Activated T-cell treated with anti-CD3 and anti-CD28 coated beads, Interleukin-2, amount 50 U/mL, for 72 hours (primary cell): ENCODE measurements around the gene CAMK1D. TPM values are rescaled to one million over a fixed set of nuclear protein-coding genes. Genes with fewer than 3 reads are reported as not detected.

Source experiments
- ATAC-seq, 2 donors: fragments of 150-1000 bp; cut with Tn5 transposase; replicated peaks in 1 of 2; 2 replicates each; pipeline ENCODE4 v1.10.0; 2021; ENCODE audit warnings: moderate library complexity in 2 of 2, mild to moderate bottlenecking in 1 of 2
- DNase-seq, 2 donors: peaks; one replicate each; pipeline ENCODE4 v3.0.0; 2021 to 2022; ENCODE audit warnings: mixed read lengths in 1 of 2
- H3K27ac Mint-ChIP-seq: one replicate; pipeline ENCODE4 v1.8.0; 2022; ENCODE audit warnings: mild to moderate bottlenecking, moderate library complexity, mixed read lengths
- H3K27me3 Mint-ChIP-seq: one replicate; pipeline ENCODE4 v1.8.0; 2022; ENCODE audit warnings: low read depth, mixed read lengths
- H3K36me3 Mint-ChIP-seq, 2 donors: one replicate each; pipeline ENCODE4 v1.8.0; 2022; ENCODE audit warnings: mixed read lengths in 2 of 2, mild to moderate bottlenecking in 1 of 2; ENCODE audit not compliant: insufficient read depth in 2 of 2
- H3K4me1 Mint-ChIP-seq: one replicate; pipeline ENCODE4 v1.8.0; 2022; ENCODE audit warnings: low read depth, mixed read lengths
- H3K4me3 Mint-ChIP-seq, 2 donors: one replicate each; pipeline ENCODE4 v1.8.0; 2022; ENCODE audit warnings: mild to moderate bottlenecking in 2 of 2, mixed read lengths in 2 of 2, moderate library complexity in 2 of 2
- H3K9me3 Mint-ChIP-seq, 2 donors: one replicate each; pipeline ENCODE4 v1.8.0; 2022; ENCODE audit warnings: mixed read lengths in 2 of 2
- total RNA-seq, 2 donors: library from RNA; stranded (reverse); gene quantifications; one replicate each; pipeline ENCODE4 v1.2.3, GENCODE V29; 2022

CAMK1D gene
- total RNA-seq, 2 donors from 2014 or later = 19.9 to 25.3 TPM

- DNase-seq (peak in 1 of 2 donors; percentile 12), ATAC-seq (peak; percentile 65 to 67)
- no peak overlapping the region for H3K4me3 Mint-ChIP-seq
- no peaks in the 10 kb centered on the region for H3K36me3 Mint-ChIP-seq
- no peaks in the 10 kb centered on the region for H3K9me3 Mint-ChIP-seq
- H3K27ac Mint-ChIP-seq = no peak overlapping the region
- peaks cover 44% of the 10 kb centered on the region for H3K4me1 Mint-ChIP-seq
- no peaks in the 10 kb centered on the region for H3K27me3 Mint-ChIP-seq
Measured at GRCh38 chr10:12509016-12509793, 159.9 kb downstream of the CAMK1D start.

GRCh38 chr10:12509794-12510100 lies 160.4 kb downstream of the CAMK1D start:
- peaks cover 43% of the 10 kb centered on the region for H3K4me1 Mint-ChIP-seq
- DNase-seq (no peak), ATAC-seq (no peak)
- H3K27me3 Mint-ChIP-seq = no peaks in the 10 kb centered on the region
- no peaks in the 10 kb centered on the region for H3K9me3 Mint-ChIP-seq
- no peak overlapping the region for H3K27ac Mint-ChIP-seq
- no peaks in the 10 kb centered on the region for H3K36me3 Mint-ChIP-seq
- no peak overlapping the region for H3K4me3 Mint-ChIP-seq

- Mint-ChIP-seq H3K36me3 (no peaks in the 10 kb centered on the region), H3K4me3 (no peak overlapping the region), H3K9me3 (no peaks in the 10 kb centered on the region), H3K27ac (no peak overlapping the region), H3K4me1 (peaks cover 38% of the 10 kb centered on the region), H3K27me3 (no peaks in the 10 kb centered on the region)
- DNase-seq (no peak), ATAC-seq (no peak)
Measured at GRCh38 chr10:12510501-12510941, 161.2 kb downstream of the CAMK1D start.

GRCh38 chr10:12510984-12511383 lies 161.6 kb downstream of the CAMK1D start:
- ATAC-seq (no peak), DNase-seq (no peak)
- Mint-ChIP-seq H3K4me3 (no peak overlapping the region), H3K4me1 (peaks cover 38% of the 10 kb centered on the region), H3K27ac (no peak overlapping the region), H3K9me3 (no peaks in the 10 kb centered on the region), H3K36me3 (no peaks in the 10 kb centered on the region), H3K27me3 (no peaks in the 10 kb centered on the region)

- Mint-ChIP-seq H3K9me3 (no peaks in the 10 kb centered on the region), H3K4me1 (peaks cover 38% of the 10 kb centered on the region), H3K4me3 (no peak overlapping the region), H3K27me3 (no peaks in the 10 kb centered on the region), H3K36me3 (no peaks in the 10 kb centered on the region), H3K27ac (no peak overlapping the region)
- DNase-seq (no peak), ATAC-seq (no peak)
Measured at GRCh38 chr10:12511651-12512050, 162.3 kb downstream of the CAMK1D start.

GRCh38 chr10:12512332-12513002 lies 163.1 kb downstream of the CAMK1D start:
- H3K36me3 Mint-ChIP-seq = no peaks in the 10 kb centered on the region
- no peak for DNase-seq
- peaks cover 31% of the 10 kb centered on the region for H3K4me1 Mint-ChIP-seq
- H3K9me3 Mint-ChIP-seq = no peaks in the 10 kb centered on the region
- H3K27ac Mint-ChIP-seq = no peak overlapping the region
- H3K4me3 Mint-ChIP-seq = no peak overlapping the region
- no peak for ATAC-seq
- no peaks in the 10 kb centered on the region for H3K27me3 Mint-ChIP-seq

- no peaks in the 10 kb centered on the region for H3K36me3 Mint-ChIP-seq
- H3K9me3 Mint-ChIP-seq = no peaks in the 10 kb centered on the region
- H3K27me3 Mint-ChIP-seq = no peaks in the 10 kb centered on the region
- peaks cover 26% of the 10 kb centered on the region for H3K4me1 Mint-ChIP-seq
- no peak overlapping the region for H3K4me3 Mint-ChIP-seq
- DNase-seq (no peak), ATAC-seq (no peak)
- no peak overlapping the region for H3K27ac Mint-ChIP-seq
Measured at GRCh38 chr10:12513003-12513365, 163.6 kb downstream of the CAMK1D start.

GRCh38 chr10:12513775-12514673 lies 164.7 kb downstream of the CAMK1D start:
- Mint-ChIP-seq H3K9me3 (no peaks in the 10 kb centered on the region), H3K4me3 (no peak overlapping the region), H3K4me1 (peaks cover 16% of the 10 kb centered on the region), H3K27ac (no peak overlapping the region), H3K36me3 (no peaks in the 10 kb centered on the region), H3K27me3 (no peaks in the 10 kb centered on the region)
- DNase-seq (no peak), ATAC-seq (no peak)

GRCh38 chr10:12518024-12518423 lies 168.7 kb downstream of the CAMK1D start:
- no peaks in the 10 kb centered on the region for H3K27me3 Mint-ChIP-seq
- DNase-seq = no peak
- peaks cover 0 to 4% of the 10 kb centered on the region in 2 donors for H3K9me3 Mint-ChIP-seq
- H3K36me3 Mint-ChIP-seq = peaks cover 1 to 7% of the 10 kb centered on the region in 2 donors
- no peak overlapping the region for H3K27ac Mint-ChIP-seq
- H3K4me3 Mint-ChIP-seq = no peak overlapping the region
- ATAC-seq = no peak
- no peaks in the 10 kb centered on the region for H3K4me1 Mint-ChIP-seq

- ATAC-seq = no peak
- peaks cover 7% of the 10 kb centered on the region for H3K4me1 Mint-ChIP-seq
- H3K4me3 Mint-ChIP-seq = no peak overlapping the region
- peaks cover 5 to 14% of the 10 kb centered on the region in 2 donors for H3K36me3 Mint-ChIP-seq
- H3K27me3 Mint-ChIP-seq = no peaks in the 10 kb centered on the region
- no peak for DNase-seq
- H3K27ac Mint-ChIP-seq = no peak overlapping the region
- H3K9me3 Mint-ChIP-seq = peaks cover 4% of the 10 kb centered on the region in 2 donors
Measured at GRCh38 chr10:12521423-12521822, 172.1 kb downstream of the CAMK1D start.

GRCh38 chr10:12526311-12526710 lies 177.0 kb downstream of the CAMK1D start:
- peaks cover 9% of the 10 kb centered on the region for H3K4me1 Mint-ChIP-seq
- H3K27ac Mint-ChIP-seq = no peak overlapping the region
- H3K9me3 Mint-ChIP-seq = peaks cover 2 to 4% of the 10 kb centered on the region in 2 donors
- ATAC-seq (no peak), DNase-seq (no peak)
- no peak overlapping the region for H3K4me3 Mint-ChIP-seq
- no peaks in the 10 kb centered on the region for H3K27me3 Mint-ChIP-seq
- peaks cover 5 to 9% of the 10 kb centered on the region in 2 donors for H3K36me3 Mint-ChIP-seq

GRCh38 chr10:12529976-12530375 lies 180.6 kb downstream of the CAMK1D start:
- Mint-ChIP-seq H3K4me1 (peaks cover 17% of the 10 kb centered on the region), H3K4me3 (no peak overlapping the region), H3K27me3 (no peaks in the 10 kb centered on the region), H3K27ac (no peak overlapping the region), H3K9me3 (peaks cover 2 to 3% of the 10 kb centered on the region in 2 donors), H3K36me3 (peaks cover 3% of the 10 kb centered on the region in 2 donors)
- DNase-seq (no peak), ATAC-seq (no peak)
